Embryonic facial prominence (tissue), 1 donor: ENCODE data around the gene SETBP1.
A peak's percentile ranks its signal among the peaks of the same experiment; 100 is the strongest.
"Not testable (repeated sequence)": the region's sequence is repeated elsewhere in the genome, so short reads cannot be mapped to it uniquely, and the experiment has no call there.

Source experiments
- DNase-seq: peaks from one replicate; pipeline ENCODE4 v3.0.0-alpha.2; 2016; ENCODE audit errors: extremely low spot score

The SETBP1 gene

GRCh38 chr18:44704135-44704789 lies 23.6 kb downstream of the SETBP1 start:
- no peak for DNase-seq

- no peak for DNase-seq
Measured at GRCh38 chr18:44705075-44705675, 24.5 kb downstream of the SETBP1 start.

DNA sequence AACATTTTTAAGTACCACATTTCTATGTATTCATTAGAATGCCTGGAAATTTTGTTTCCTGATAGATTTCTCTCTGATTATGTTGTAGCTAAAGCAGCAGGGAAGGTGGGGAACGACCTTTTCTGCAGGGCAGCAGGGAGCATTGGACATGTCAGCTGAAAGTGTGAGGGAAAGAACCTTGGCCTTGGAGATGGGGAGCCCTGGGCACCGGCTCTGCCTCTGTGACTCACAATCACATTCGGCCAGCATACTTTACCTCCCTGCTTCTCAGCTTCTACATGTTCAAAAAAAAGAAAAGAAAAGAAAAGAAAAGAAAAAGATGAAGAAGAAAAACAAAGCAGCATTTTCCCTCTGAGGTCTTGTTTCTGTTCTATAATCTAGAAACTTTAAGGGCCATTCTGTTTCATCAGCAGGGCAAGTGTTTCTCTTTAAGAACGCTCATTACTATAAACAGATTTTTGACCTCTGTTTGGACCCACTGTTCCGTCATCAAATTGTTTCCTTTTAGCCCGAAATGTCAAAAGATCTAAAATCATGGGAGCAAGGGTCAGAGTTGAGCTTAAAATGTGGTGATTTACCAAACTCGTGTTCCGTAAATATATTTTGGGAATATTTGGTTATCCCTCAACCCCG lies 27.9 kb downstream of the SETBP1 start:
- no peak for DNase-seq

DNA sequence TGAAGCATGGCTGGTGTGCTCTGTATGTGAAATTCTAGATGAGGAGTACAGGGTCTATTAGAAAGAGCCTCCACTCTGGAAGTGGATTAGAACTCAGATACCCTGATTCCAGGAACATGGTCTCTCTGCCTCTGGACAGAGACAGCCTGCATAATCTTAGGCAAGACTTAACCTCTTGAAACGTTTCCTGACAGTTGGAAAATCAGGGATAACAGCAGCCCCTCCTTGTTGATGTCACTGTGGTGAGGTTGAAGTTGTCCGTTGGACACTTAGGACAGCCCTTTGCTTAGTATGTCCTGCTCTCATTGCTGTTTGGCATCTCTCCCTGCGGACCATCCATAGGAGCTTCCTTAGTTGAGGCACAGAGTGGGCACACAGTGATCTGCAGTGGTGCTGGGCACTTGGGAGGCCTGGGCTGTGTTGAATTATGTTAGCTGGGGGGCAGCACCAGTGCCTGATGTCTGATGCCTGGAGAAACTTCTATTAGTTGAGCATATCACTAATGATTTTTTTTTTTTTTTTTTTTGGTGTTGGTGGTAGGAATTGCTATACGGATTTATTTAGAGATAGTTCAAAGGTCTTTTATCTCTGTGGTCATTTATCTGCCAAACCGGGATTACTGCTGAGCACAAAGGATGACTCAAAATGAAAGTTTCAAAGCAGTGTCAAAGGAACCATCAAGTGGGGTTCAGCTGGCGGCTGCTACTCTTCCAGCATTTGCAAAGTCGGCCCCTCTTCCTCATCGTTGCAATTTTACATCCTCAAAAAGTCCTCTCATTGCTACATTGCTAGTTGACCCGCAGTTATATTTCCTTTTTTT lies 28.8 kb downstream of the SETBP1 start:
- no peak for DNase-seq

- DNase-seq, result peak; percentile 89
Measured at GRCh38 chr18:44710931-44711330, 30.2 kb downstream of the SETBP1 start.

DNA sequence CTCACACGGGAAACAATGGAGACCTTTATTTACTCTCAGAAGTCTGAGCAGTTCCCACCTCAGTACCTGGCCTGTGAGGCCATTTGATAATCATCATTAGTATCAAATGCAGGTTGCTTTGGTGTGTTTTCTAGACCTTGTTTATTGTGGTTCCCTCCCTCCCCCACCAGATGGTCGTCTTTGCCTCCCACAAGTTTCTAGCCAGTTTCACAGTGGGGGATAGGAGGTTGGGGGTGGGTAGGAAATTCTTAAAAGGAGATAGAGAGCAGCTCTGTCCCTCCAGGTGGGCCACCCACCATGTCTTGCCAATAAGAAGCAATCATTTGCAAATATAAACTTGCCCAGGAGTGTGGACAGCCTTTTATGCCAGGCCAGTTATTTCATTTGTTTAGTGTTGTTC lies 31.3 kb downstream of the SETBP1 start:
- DNase-seq, result no peak

DNA sequence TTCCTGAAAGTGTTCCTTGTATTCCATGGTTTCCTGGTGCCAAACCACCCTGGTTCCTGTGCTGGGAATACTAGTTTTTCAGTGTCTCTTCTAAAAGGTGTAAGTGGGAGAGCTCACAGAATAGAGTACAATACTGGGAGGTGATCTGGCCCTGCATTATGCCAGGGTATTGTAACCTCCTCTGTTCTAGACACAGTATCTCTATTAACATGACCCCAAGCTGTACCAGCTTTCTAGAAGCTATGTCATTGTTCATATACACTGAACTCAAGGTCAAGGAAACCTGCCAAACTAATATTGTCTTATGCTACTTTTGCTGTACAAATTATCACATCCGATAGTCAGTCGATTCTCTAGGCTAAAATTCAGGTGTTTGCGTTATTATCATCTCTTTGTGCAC lies 32.7 kb downstream of the SETBP1 start:
- DNase-seq, result no peak

GRCh38 chr18:44714376-44714775 lies 33.7 kb downstream of the SETBP1 start:
- no peak for DNase-seq

- no peak for DNase-seq
Measured at GRCh38 chr18:44715245-44715644, 34.6 kb downstream of the SETBP1 start.

DNA sequence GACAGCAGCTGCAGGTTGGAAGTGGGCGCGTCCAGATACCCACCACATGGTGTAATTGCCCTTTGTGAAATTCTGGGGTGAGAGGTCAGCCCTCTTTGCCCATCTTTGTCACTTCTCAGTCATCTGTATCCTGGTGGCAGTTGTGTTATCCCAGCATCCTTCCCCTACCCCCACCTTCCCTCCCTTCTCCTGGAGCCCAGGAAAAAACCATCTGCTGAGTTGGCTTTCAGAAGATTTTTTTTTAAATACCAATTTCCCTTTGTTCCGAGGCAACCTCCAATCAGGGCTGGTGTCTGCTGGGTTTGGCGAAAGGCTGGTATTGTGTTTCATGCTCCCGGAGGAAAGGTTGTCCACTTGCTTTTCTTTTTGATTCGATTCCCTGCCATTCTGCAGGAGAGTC lies 35.2 kb downstream of the SETBP1 start:
- DNase-seq, result no peak

- no peak for DNase-seq
Measured at GRCh38 chr18:44716697-44717163, 36.0 kb downstream of the SETBP1 start.

GRCh38 chr18:44719519-44720060 lies 38.9 kb downstream of the SETBP1 start:
- DNase-seq, result no peak

GRCh38 chr18:44721748-44722147 lies 41.1 kb downstream of the SETBP1 start:
- not testable (repeated sequence) for DNase-seq

GRCh38 chr18:44723411-44723810 lies 42.7 kb downstream of the SETBP1 start:
- no peak for DNase-seq

- DNase-seq, result no peak
Measured at GRCh38 chr18:44724105-44724778, 43.6 kb downstream of the SETBP1 start.

DNA sequence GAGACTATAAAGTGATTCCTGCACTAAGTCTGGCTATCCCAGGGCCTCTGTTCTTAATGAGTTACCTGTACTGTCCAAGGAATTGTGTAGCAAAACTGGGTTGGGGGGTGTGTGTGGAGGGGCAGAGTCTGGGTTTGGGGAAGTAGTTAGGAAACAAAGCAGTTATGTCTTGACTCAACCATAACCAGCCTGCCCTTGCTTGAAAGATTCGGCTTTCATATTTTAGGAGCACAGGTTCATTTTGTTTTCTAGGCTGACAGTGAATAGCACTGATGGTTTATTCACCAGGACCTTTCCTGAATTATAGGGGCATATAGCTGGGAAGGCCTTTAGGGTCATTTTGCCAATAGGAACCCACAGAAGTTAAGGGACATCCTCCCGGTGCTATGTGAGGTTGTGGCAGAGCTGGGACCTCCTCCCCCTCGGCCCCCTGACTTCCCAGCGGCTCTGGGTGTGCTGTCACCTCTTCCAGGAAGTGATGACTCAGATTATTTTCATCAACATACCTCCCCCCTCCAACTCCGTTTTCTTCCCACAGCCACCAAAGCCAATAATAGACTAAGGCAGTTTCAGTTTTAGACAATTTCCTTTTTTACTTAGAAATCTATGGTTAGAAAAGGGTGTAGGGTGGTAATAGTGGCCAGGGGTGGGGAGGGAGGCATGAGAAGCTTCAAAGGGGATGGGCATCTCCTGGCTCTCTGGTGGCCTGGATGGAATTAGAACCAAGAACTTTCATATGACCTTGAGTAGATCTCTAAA lies 44.8 kb downstream of the SETBP1 start:
- DNase-seq, result no peak

- no peak for DNase-seq
Measured at GRCh38 chr18:44726059-44726421, 45.4 kb downstream of the SETBP1 start.

- DNase-seq, result no peak
Measured at GRCh38 chr18:44727291-44727690, 46.6 kb downstream of the SETBP1 start.

GRCh38 chr18:44729631-44730101 lies 49.0 kb downstream of the SETBP1 start:
- DNase-seq, result no peak

GRCh38 chr18:44730803-44731529 lies 50.3 kb downstream of the SETBP1 start:
- DNase-seq, result no peak
